GM19452 (cell line): ENCODE results near the gene MBTPS1.
A peak's percentile ranks its signal among the peaks of the same experiment; 100 is the strongest.

Experiments used
- ATAC-seq: cut with Tn5 transposase; IDR thresholded peaks from one replicate; pipeline ENCODE4 v1.9.1; 2021; ENCODE audit not compliant: unreplicated experiment

Gene MBTPS1

DNA sequence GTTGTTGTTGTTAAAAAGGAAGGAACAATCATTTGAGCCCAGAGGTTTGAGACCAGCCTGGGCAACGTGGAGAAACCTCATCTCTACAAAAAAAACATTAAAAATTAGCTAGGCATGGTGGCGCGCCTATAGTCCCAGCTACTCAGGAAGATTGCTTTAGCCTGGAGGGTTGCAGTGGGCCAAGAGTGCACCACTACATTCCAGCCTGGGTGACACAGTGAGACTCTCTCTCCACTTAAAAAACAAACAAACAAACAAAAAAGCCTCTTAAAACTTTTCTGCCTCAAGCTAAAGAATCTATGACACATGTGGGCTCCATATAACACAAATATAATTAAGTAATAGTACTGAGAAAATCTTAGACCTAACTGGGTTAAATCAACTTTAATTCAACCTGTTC, 12.5 kb downstream of the MBTPS1 start:
- ATAC-seq: no peak

DNA sequence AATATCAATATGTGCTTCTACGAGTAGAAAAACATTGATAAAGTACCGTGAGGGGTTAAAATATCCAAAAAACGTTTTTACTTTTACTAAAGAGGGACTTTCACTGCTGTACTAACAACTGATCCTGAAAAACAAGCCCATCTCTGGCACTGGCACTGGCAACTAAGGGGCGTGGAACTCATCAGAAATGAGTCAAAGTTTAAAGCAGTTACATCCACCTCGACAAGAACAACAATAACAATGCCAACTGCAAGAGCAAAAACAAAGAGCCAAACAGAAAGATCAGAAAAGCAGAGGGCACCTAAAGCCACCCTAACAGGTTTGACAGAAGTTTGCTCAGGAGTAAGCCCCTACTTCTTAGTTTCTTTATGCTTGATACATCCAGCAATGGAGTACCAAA, 13.1 kb downstream of the MBTPS1 start:
- ATAC-seq: no peak

DNA sequence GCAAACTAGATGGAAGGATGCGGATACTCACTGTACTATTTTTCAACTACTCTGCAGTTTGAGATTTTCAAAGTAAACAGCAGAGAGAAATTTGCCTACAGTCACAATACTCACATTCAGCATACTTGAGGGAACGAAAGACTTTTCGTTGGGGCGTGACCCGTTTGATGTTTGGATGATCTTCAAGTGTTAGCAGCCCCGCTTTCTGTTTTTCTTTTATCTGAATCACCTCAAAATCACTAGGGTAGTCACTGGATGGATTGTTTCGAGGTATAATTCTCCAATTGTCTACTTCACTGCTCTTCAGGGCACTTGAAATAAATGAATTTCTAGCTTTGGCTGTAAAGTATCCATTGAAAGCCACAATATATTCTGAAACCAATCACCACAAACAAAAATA, 17.8 kb downstream of the MBTPS1 start:
- ATAC-seq: no peak

DNA sequence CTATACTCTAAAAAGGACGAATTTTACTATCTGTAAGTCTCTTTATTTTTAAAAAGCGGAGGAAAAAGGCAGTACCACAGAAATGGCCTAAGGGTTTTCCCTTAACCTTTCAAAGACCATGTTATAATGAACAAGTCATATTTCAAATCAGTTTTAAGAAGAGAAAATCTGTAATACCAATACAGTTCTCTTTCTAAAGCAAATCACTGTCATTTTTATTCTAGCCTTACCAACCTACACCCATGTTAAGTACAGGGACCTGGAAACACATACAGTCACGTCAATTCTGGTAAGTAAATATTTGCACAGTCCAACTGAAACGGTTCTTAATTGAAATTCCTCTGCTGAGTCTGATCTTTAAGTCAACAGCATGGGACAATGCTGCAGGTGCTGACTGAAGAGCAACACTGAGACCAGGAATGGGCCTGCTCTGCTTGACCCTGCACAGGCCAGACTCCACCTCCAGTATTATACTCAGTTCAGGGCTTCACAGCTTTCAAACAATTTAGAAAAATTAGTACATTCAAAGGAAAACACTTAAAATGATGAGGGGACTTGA, 20.2 kb downstream of the MBTPS1 start:
- ATAC-seq: no peak

DNA sequence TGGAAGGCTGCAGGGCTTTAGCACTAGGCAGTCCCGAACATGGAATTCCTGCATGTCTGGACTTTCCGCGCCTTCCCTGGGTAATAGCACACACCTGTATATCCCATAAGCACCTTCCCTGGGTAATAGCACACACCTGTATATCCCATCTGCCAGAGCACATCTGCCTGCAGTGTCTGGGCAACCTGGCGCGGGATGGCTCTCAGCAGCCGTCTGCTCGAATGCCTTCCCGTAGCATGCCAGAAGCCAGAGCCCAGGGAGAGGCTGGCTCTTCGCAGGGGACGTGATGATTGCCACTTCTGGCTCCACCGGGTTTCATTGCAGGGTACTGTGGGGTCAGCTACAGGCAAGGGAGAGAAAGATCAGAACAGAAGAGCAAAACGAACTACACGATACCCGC, 21.3 kb downstream of the MBTPS1 start:
- no peak for ATAC-seq

DNA sequence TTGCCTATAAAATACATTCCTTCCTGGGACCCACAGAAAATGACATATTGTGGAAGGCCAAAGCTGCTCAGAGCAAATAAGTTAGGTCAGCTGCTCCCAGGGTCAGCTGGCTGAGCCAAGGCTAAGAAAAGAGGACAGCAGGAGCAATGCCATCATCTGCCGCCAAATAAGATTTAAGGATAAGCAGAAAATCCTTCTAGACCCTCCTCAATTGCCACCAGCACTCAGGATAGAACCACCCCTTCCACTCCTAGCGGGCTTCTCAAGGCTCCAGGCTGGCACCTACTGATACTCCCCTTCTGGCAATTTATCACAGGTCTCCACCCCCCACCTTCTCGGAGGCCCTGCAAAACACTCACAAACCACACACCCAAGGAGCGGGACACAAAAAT, 22.9 kb downstream of the MBTPS1 start:
- no peak for ATAC-seq

DNA sequence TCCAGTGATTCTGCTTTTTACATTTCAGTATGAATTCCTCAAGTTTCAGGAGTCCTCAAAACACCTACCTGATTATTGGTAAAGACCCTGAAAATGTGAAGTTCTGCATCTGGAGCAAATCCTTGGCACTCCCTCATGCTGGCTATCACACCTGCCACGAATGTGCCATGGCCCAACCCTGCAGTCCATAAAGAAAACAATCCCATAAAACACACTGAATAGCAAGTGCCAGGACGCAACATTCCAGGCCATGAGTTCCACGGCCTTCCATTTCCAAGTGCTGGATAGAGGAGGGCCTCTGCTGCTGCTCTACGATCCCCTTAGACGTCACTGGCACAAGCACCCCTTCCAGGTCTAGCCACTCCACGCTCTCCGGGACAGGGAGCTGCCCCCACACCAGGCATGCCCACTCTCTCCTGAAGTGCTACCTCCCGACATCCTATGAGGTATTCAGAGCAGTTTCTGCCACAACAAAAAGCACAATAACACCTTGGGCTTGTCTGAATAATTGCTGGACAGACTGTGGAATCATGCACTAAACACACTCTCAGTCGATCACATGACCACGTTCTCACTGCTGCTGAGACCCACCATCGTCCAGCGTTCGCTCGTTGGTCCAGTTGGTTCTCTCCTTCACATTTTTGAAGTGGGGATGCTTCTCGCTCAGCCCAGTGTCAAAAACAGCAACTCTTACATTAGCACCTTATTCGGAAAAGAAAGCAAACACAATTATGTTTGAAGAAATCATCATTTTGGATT, 23.4 kb downstream of the MBTPS1 start:
- no peak for ATAC-seq

DNA sequence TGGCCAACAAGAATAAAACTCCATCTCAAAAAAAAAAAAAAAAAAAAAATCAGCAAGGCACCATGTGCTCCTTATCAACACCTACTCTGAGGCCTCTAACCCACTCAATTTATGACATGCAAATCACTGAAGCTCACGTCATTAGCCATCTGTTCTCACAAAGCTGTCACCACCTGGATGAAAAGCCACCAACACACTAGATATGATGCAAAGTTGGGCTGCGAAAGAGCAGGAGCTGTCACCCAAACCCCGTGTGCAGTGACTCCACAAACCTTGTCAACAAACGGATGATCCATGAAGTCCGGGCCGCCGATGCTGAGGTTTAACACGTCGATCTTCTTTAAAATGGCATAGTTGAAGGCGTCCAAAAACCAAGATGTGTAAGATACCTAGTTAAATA, 25.3 kb downstream of the MBTPS1 start:
- ATAC-seq: no peak

DNA sequence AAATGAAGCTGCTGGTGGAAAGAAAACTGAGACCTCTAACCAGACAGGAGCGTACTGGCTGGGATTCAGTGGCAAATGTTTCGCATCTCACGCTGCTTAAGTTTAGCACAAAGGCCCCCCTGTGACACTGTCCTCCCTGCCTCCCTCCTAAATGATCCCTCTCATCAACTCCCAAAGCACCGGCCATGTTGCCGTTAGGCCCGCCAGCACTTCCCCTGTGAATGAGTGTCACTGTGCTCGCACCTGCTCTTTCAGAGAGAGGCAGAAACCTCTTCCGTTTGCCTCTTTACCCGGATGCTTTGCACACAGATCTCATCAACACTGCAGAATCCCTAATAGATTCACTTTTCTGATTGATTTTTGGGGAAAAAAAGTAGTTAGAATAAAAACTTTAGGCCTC, 26.5 kb downstream of the MBTPS1 start:
- ATAC-seq: no peak

DNA sequence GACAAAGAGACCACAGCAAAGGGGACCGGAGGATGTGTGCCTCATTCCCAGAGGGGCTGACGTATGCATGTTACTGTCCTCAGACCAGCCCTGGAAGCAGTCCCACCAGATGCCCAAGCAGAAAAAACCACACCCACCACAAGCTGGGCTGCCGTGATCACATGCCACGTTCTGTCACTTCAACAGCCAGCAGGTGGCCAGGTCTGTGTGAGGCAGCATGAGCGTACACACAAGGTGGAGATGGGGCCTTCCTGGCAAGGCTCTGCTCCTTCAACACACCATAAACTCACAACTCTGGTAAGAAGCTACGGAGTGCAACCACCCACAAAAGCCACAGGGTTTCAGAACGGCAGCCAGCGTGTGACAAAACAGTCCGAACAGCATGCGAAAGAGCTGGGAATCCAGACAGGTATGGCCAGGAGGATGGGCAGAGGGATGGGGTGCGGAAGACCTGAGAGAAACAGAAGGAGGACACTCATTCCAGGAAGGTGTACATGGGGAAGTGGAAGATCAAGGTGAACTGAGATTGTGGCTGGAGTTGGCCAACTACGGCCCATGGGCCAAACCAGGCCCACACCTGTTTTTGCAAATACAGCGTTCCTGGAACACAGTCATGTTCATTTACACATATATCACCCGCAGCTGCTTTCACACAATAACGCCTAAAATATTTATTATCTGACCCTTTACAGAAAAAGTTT, 27.9 kb downstream of the MBTPS1 start:
- peak; percentile 90 for ATAC-seq

DNA sequence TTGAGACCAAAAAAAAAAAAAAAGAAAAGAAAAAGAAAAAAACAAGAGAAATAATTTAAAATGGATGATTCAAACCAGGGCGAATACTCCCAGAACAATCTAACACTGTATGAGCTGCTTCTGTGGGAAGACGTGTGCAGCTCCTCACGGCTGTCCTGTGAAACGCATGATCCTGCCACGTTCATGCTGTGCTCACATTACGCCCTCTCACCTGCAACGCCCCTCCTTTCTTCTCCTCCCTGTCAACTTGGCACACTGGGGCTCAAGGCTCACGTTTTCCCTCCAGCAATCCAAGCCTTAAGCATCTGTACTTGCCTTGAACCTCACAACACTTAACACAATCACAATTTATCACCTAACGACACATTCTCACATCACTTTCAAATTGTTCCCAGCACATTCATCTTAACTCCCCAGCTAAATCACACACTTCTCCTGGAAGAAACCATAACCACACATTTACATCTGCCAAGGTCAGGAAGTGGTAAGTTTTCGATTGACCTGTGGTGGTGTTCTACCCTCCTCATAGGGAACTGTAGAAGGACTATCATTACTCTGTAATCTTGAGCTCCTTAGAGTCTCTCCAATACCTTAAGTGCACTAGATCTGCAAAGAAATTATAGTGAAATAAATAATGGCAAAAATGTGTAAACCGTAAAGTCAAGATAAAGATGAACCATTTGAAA, 29.1 kb downstream of the MBTPS1 start:
- no peak for ATAC-seq

DNA sequence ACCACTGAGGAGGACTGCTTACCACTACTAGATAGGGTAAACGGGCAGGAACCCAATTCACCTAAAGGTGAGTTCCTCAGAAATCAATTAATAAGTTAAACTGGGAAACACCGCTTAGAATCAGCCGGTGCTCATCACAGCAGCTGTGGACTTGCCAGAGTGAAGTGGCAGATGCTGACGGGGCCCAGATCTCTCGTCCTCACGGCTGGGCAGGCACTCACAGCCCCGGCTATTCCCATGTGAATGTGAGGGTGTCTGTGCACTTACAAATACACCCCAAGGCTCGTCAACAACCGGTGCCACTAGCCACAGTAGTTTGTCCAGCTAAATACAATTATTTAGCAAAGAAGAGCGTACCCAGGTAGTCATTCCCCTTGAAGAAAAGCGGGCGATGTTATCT, 29.7 kb downstream of the MBTPS1 start:
- ATAC-seq: no peak

DNA sequence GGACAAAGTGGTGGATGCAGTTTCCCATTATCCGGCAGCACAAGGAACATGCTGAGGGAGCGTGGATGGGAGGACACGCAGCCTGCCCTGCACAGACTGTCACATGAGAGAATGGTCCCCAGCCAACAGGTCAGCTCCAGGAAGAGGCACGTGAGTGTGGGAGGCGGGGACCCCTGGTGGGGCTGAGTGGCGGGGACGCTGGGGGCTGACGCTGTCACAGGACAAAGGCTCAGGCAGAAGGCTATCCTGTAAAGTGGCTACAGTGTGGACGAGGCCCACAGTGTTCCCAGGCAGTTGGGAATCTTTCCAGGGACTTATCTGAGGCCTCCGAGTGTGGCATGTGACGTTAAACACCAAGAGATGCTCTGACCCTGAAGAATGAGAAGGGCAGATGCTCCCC, 30.4 kb downstream of the MBTPS1 start:
- no peak for ATAC-seq

DNA sequence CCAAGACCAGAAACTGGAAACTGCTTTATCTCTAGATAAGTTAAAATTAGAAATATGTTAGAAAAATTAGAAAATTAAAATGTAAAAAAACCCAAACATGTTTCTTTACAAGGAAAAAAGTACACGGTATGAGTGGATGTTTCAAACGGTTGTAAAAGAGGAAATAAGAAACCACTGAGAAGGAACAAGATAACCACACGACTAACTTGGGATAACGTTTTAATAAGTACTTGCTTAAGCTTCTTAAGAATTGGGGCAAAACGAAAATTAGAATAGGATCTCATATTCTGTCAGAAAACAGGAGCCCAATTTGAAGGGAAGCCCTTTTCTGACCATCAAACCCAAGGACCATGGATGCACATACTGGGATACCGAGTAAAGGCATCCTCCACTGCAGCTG, 31.0 kb downstream of the MBTPS1 start:
- no peak for ATAC-seq

DNA sequence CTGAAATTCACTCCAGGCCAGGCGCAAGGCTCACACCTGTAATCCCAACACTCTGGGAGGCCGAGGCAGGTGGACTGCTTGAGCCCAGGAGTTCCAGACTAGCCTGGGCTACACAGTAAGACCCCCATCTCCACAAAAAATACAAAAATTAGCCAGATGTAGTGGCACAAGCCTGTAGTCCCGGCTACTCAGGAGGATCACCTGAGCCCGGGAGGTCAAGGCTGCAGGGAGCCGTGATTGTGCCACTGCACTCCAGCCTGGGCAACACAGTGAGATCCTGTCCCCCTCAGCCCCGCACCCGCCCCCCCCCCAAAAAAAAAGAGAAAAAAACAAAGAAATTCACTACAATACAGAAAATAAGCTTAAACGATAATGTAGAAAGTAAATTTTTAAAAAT, 31.5 kb downstream of the MBTPS1 start:
- ATAC-seq: no peak

DNA sequence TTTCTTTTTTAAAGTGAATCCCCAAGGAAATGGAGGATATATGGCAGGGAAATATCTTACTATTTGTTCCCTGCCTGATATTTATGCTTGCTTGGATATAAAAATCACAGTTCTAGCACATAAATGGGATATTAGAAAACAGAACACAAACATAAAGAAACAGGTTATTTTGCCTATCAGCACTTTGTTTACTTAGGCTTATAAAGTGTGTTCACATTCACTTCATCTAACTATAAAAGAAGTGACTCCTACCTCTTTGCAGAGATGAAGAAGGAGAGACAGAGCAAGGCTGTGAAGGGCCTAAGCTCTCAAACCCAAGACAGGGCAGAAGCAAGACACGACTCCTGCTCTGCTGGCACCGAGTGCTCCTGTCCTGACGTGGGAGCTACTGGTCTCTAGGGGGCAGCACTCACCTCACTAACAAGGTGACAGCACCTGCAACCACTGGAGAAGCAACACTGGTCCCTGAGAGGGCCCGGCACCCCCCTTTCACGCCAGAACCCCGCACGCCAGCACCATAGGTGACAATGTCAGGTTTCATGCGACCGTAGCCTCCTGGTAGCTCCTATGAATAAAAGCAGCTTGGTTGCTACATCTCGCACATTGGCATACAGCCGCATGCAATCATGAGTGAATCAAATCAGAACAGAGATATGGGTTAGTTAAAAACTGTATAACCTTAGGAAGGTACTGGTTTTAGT, 32.0 kb downstream of the MBTPS1 start:
- no peak for ATAC-seq

DNA sequence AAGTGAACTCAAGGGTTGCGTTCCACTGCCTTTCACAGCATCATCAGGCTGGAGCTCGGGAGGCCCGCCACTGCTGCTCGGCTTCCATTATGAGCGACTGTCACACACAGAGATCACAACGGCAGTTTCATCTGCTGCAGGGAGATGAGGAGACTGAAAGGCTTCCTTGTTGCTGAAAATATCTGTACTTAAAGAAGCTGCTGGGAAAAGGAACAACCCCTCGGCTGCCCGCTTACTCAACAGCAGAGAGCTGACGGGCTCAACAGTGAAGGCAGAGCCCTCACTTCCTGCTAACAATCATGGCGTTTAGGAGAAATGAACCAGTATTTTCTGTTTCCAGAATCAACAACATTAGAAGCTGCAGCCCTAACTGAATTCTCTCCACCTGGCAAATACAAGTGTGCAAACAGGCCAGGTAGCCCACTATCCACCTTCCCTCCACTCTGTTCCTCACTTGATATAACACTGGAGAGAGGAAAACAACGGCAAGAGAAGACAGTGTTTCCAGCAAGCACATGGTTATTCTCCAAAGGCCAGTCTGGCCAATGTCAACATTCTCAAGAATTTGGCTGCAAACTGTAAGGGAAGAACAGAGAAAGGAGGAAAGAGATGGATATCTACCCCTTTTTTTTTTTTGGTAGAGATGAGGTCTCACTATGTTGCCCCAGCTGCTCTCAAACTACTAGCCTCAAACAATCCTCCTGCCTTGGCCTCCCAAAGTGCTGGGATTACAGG, 33.7 kb downstream of the MBTPS1 start:
- ATAC-seq: no peak

DNA sequence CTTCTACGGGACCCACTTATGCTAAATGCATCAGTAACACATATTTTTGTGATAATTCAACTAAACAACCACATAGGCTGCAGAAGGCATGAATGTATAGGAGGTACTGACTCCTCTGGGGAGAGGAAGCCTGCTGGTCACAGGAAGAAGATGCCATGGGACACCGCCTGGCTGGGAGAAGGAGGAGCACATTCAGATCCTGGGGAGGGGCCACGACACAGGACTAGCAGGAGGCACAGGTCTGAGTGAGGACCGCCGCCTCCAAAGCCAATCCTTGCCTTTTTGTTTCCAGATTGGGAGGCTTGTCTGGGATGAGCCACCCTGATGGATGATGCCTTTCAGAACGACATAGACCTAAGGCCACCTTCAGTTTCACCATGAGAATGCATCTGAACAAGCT, 34.6 kb downstream of the MBTPS1 start:
- no peak for ATAC-seq

DNA sequence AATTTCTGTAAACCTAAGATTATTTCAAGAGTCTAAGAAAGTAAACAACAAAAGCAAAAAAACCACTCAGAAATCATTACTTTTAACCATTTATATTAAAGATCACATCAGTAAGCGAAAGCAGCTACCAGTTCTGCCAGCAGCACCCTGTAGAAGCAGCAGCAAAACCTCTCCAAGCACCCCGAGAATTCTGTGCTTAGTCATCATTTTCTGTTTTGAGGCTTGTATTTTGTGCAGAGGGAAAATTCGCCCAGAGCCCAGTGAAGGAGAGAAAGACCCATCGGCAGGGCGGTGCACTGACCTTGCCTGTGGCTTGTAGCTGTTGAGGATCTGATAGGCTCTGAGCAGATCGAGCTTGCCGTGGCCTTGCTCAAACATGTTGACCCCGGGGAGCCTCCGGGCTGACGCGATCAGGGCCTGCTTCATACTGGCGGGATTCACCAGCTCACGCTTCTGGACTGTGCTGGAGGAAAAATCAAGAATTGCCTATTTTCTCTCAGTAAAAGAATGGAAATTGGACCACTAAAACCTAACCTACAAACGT, 35.2 kb downstream of the MBTPS1 start:
- no peak for ATAC-seq

DNA sequence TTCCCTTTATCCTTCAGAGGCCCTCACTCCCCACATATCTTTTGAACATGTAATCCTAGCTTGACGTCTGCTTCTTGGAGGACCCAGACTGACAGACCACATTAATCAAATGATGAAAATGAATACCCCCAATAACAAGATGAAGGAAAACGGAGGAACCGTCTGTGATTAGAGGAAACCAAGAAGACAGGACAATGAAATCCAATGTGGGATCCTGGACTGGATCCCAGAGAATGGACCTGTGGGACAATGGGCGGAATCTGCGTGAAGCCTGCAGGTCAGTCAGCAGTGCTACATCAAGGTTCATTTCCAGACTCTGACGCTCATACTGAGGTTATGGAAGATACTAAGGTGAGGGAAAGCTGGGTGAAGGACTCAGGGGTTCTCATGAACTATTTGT, 35.9 kb downstream of the MBTPS1 start:
- ATAC-seq: no peak
